Measurements from ENCODE around the gene SLC25A1.

DNA sequence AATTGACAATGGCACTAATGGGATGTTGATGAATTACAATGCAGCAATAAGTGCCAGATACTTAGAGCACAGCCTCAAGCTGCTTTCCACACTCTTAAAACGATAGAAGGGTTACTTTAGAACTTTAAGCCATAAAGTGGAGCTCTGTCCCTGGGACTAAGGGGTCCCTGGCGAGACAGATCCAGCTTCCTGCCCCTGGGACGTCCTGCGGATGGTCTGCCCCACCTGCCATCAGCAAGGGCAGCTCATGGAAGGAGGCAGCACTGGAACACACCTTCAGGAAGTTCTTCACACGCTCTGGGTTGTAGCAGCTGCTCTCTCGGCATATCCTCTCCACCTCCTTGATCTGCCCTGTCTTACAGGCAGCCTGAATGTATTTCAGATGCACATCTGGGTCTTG, 45.1 kb upstream of the SLC25A1 start:
- TF ChIP-seq, protein P1, sequence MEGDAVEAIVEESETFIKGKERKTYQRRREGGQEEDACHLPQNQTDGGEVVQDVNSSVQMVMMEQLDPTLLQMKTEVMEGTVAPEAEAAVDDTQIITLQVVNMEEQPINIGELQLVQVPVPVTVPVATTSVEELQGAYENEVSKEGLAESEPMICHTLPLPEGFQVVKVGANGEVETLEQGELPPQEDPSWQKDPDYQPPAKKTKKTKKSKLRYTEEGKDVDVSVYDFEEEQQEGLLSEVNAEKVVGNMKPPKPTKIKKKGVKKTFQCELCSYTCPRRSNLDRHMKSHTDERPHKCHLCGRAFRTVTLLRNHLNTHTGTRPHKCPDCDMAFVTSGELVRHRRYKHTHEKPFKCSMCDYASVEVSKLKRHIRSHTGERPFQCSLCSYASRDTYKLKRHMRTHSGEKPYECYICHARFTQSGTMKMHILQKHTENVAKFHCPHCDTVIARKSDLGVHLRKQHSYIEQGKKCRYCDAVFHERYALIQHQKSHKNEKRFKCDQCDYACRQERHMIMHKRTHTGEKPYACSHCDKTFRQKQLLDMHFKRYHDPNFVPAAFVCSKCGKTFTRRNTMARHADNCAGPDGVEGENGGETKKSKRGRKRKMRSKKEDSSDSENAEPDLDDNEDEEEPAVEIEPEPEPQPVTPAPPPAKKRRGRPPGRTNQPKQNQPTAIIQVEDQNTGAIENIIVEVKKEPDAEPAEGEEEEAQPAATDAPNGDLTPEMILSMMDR (IDR thresholded peaks at IDR 0.05; ENCODE audit: poor library complexity) = no peak
- TF ChIP-seq EZH2phosphoT487 (IDR thresholded peaks at IDR 0.05; ENCODE audit: low read depth, severe bottlenecking, unreplicated experiment) = no peak
